Activated CD8-positive, alpha-beta T cell treated with anti-CD3 and anti-CD28 coated beads, Interleukin-2, amount 10 ng/mL, durations not matched to agents 7 days and 5 days (primary cell): ENCODE results near the gene CAMK1G. TPM values are rescaled to one million over a fixed set of nuclear protein-coding genes. Genes with fewer than 3 reads are reported as not detected.

Experiments used
- ATAC-seq: fragments of 150-1000 bp; cut with Tn5 transposase; one replicate; pipeline ENCODE4 v1.10.0; 2021; ENCODE audit warnings: moderate library complexity
- CTCF ChIA-PET: fragments of 350-600 bp; sonication (Branson Sonifier 250); formaldehyde crosslinking; loops from one replicate; lab custom pipeline; 2021; ENCODE audit warnings: antibody characterized with exemption; lab: Charles Lee
- POLR2A ChIA-PET: fragments of 350-600 bp; sonication (Branson Sonifier 250); formaldehyde crosslinking; loops from one replicate; lab custom pipeline; 2021; ENCODE audit warnings: antibody characterized with exemption; lab: Charles Lee
- DNase-seq: peaks from one replicate; pipeline ENCODE4 v3.0.0-alpha.2; 2020
- H3K27ac Mint-ChIP-seq: one replicate; pipeline ENCODE4 v1.8.0; 2021; ENCODE audit warnings: mild to moderate bottlenecking, mixed read lengths
- H3K27me3 Mint-ChIP-seq: one replicate; pipeline ENCODE4 v1.8.0; 2021; ENCODE audit warnings: low read depth, mixed read lengths
- H3K36me3 Mint-ChIP-seq: one replicate; pipeline ENCODE4 v1.8.0; 2021; ENCODE audit warnings: low read depth, mixed read lengths
- H3K4me1 Mint-ChIP-seq: one replicate; pipeline ENCODE4 v1.8.0; 2021; ENCODE audit warnings: low read depth, mixed read lengths
- H3K4me3 Mint-ChIP-seq: one replicate; pipeline ENCODE4 v1.8.0; 2021; ENCODE audit warnings: mild to moderate bottlenecking, mixed read lengths
- H3K9me3 Mint-ChIP-seq: one replicate; pipeline ENCODE4 v1.8.0; 2022; ENCODE audit warnings: mixed read lengths; ENCODE audit not compliant: insufficient read depth
- total RNA-seq, 2 experiments: library from RNA; stranded (reverse); gene quantifications; one replicate each; pipeline ENCODE4 v1.2.3, GENCODE V29; 2021

Gene CAMK1G
- total RNA-seq, 2 experiments from 2014 or later, result not detected

- POLR2A ChIA-PET, result no interaction called here
- Mint-ChIP-seq H3K27ac (no peak overlapping the region), H3K9me3 (no peaks in the 10 kb centered on the region), H3K27me3 (peaks cover 13% of the 10 kb centered on the region), H3K4me3 (no peak overlapping the region), H3K36me3 (no peaks in the 10 kb centered on the region), H3K4me1 (no peaks in the 10 kb centered on the region)
- DNase-seq, result no peak
- no peak for ATAC-seq
- CTCF ChIA-PET, result no interaction called here
Observed at GRCh38 chr1:209550519-209550918, 33.0 kb upstream of the CAMK1G start.

- Mint-ChIP-seq H3K4me3 (no peak overlapping the region), H3K9me3 (no peaks in the 10 kb centered on the region), H3K36me3 (no peaks in the 10 kb centered on the region), H3K27ac (no peak overlapping the region), H3K4me1 (no peaks in the 10 kb centered on the region), H3K27me3 (peaks cover 17% of the 10 kb centered on the region)
- ChIA-PET POLR2A (no interaction called here), CTCF (no interaction called here)
- DNase-seq, result no peak
- ATAC-seq, result no peak
Observed at GRCh38 chr1:209552406-209553264, 30.9 kb upstream of the CAMK1G start.

- POLR2A ChIA-PET, result no interaction called here
- ATAC-seq, result no peak
- CTCF ChIA-PET, result interaction anchor here (1.3 kb wide), 1 partner anchor 11 kb away, joined by 3 read pairs; no protein-coding TSS in a partner anchor
- no peak for DNase-seq
- no peaks in the 10 kb centered on the region for H3K4me1 Mint-ChIP-seq
- H3K27me3 Mint-ChIP-seq, result peaks cover 12% of the 10 kb centered on the region
- no peaks in the 10 kb centered on the region for H3K9me3 Mint-ChIP-seq
- H3K4me3 Mint-ChIP-seq, result no peak overlapping the region
- no peaks in the 10 kb centered on the region for H3K36me3 Mint-ChIP-seq
- H3K27ac Mint-ChIP-seq, result no peak overlapping the region
Observed at GRCh38 chr1:209554761-209555611, 28.5 kb upstream of the CAMK1G start.

- Mint-ChIP-seq H3K36me3 (no peaks in the 10 kb centered on the region), H3K27ac (no peak overlapping the region), H3K4me1 (no peaks in the 10 kb centered on the region), H3K4me3 (no peak overlapping the region), H3K9me3 (no peaks in the 10 kb centered on the region), H3K27me3 (peaks cover 8% of the 10 kb centered on the region)
- DNase-seq (no peak), ATAC-seq (no peak)
- POLR2A ChIA-PET, result no interaction called here
- CTCF ChIA-PET, result interaction anchor here (1.6 kb wide), 1 partner anchor 9 kb away, joined by 6 read pairs; no protein-coding TSS in a partner anchor
Observed at GRCh38 chr1:209556162-209556690, 27.3 kb upstream of the CAMK1G start.

GRCh38 chr1:209557221-209557620 lies 26.3 kb upstream of the CAMK1G start:
- no peak overlapping the region for H3K27ac Mint-ChIP-seq
- H3K4me3 Mint-ChIP-seq, result no peak overlapping the region
- DNase-seq (no peak), ATAC-seq (no peak)
- no peaks in the 10 kb centered on the region for H3K36me3 Mint-ChIP-seq
- H3K4me1 Mint-ChIP-seq, result no peaks in the 10 kb centered on the region
- no peaks in the 10 kb centered on the region for H3K9me3 Mint-ChIP-seq
- POLR2A ChIA-PET, result no interaction called here
- peaks cover 8% of the 10 kb centered on the region for H3K27me3 Mint-ChIP-seq
- CTCF ChIA-PET, result interaction anchor here (0.6 to 1.6 kb wide), 3 partner anchors 8 to 136 kb away, joined by 3 to 6 read pairs (median 3); no protein-coding TSS in a partner anchor

GRCh38 chr1:209560529-209560928 lies 23.0 kb upstream of the CAMK1G start:
- CTCF ChIA-PET, result interaction anchor here (0.6 to 1.2 kb wide), 2 partner anchors 9 to 21 kb away, joined by 3 to 4 read pairs; no protein-coding TSS in a partner anchor
- no peaks in the 10 kb centered on the region for H3K9me3 Mint-ChIP-seq
- H3K36me3 Mint-ChIP-seq, result no peaks in the 10 kb centered on the region
- DNase-seq (no peak), ATAC-seq (no peak)
- H3K27ac Mint-ChIP-seq, result no peak overlapping the region
- H3K4me1 Mint-ChIP-seq, result no peaks in the 10 kb centered on the region
- peaks cover 11% of the 10 kb centered on the region for H3K27me3 Mint-ChIP-seq
- H3K4me3 Mint-ChIP-seq, result no peak overlapping the region
- POLR2A ChIA-PET, result interaction anchor here (0.6 kb wide), 1 partner anchor 14 kb away, joined by 3 read pairs; no protein-coding TSS in a partner anchor

GRCh38 chr1:209560952-209561351 lies 22.6 kb upstream of the CAMK1G start:
- H3K27me3 Mint-ChIP-seq, result peaks cover 11% of the 10 kb centered on the region
- H3K4me3 Mint-ChIP-seq, result no peak overlapping the region
- H3K4me1 Mint-ChIP-seq, result no peaks in the 10 kb centered on the region
- POLR2A ChIA-PET, result no interaction called here
- CTCF ChIA-PET, result interaction anchor here (1.2 kb wide), 1 partner anchor 9 kb away, joined by 3 read pairs; no protein-coding TSS in a partner anchor
- H3K9me3 Mint-ChIP-seq, result no peaks in the 10 kb centered on the region
- no peak for DNase-seq
- H3K36me3 Mint-ChIP-seq, result no peaks in the 10 kb centered on the region
- H3K27ac Mint-ChIP-seq, result no peak overlapping the region
- no peak for ATAC-seq

- DNase-seq (no peak), ATAC-seq (no peak)
- CTCF ChIA-PET, result interaction anchor here (1.2 kb wide), 1 partner anchor 8 kb away, joined by 3 read pairs; no protein-coding TSS in a partner anchor
- POLR2A ChIA-PET, result no interaction called here
- no peak overlapping the region for H3K27ac Mint-ChIP-seq
- no peaks in the 10 kb centered on the region for H3K9me3 Mint-ChIP-seq
- H3K4me3 Mint-ChIP-seq, result no peak overlapping the region
- no peaks in the 10 kb centered on the region for H3K36me3 Mint-ChIP-seq
- H3K4me1 Mint-ChIP-seq, result no peaks in the 10 kb centered on the region
- peaks cover 13% of the 10 kb centered on the region for H3K27me3 Mint-ChIP-seq
Observed at GRCh38 chr1:209561532-209561931, 22.0 kb upstream of the CAMK1G start.

GRCh38 chr1:209564849-209565248 lies 18.7 kb upstream of the CAMK1G start:
- ATAC-seq, result no peak

GRCh38 chr1:209565759-209566678 lies 17.5 kb upstream of the CAMK1G start:
- Mint-ChIP-seq H3K36me3 (no peaks in the 10 kb centered on the region), H3K4me1 (peaks cover 9% of the 10 kb centered on the region), H3K27ac (no peak overlapping the region), H3K27me3 (peaks cover 29% of the 10 kb centered on the region), H3K4me3 (no peak overlapping the region), H3K9me3 (no peaks in the 10 kb centered on the region)
- ATAC-seq (peak; percentile 92), DNase-seq (peak; percentile 85)
- ChIA-PET POLR2A (no interaction called here), CTCF (interaction anchor here (0.6 to 3.5 kb wide), 43 partner anchors 9 to 793 kb away, joined by 3 to 26 read pairs (median 4); partner anchors contain the start of genes C1orf74 and CAMK1G)

More at GRCh38 chr1:209564849-209565248, 18.7 kb upstream of the CAMK1G start:
- DNase-seq, result no peak
- Mint-ChIP-seq H3K9me3 (no peaks in the 10 kb centered on the region), H3K27ac (no peak overlapping the region), H3K36me3 (no peaks in the 10 kb centered on the region), H3K4me1 (peaks cover 6% of the 10 kb centered on the region), H3K27me3 (peaks cover 20% of the 10 kb centered on the region), H3K4me3 (no peak overlapping the region)
- POLR2A ChIA-PET, result no interaction called here
- CTCF ChIA-PET, result interaction anchor here (0.9 to 3.5 kb wide), 7 partner anchors 8 to 362 kb away, joined by 3 to 26 read pairs (median 4); no protein-coding TSS in a partner anchor
